ENCODE results near the gene MARCHF3. TPM values are rescaled to one million over a fixed set of nuclear protein-coding genes. Genes with fewer than 3 reads are reported as not detected.
"Not testable (repeated sequence)": the region's sequence is repeated elsewhere in the genome, so short reads cannot be mapped to it uniquely, and the experiment has no call there.

MARCHF3 gene
- total RNA-seq, 1 donor from 2014 or later: 28.1 TPM

DNA sequence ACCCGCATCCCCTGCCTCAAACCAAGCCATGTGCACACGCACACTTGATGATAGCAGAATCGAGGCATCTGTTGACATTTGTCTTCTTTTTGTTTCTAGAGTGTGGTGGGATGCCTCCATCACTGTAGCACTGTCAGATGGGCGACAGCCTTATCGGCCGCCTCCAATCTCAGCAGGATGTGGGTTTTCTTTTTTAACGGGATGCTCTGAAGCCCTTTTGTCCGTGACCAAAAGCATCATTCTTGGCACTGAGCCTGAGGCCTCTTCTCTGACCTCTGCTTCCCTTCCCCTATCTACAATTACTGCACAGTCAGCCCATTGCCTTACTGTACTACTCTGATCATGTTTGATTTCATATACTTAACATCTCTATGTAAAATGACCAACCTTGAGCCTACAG is 175.1 kb downstream of the MARCHF3 start:
- DNase-seq (ENCODE audit: low spot score in 2 of 2) (no peak), FAIRE-seq (no peak)

DNA sequence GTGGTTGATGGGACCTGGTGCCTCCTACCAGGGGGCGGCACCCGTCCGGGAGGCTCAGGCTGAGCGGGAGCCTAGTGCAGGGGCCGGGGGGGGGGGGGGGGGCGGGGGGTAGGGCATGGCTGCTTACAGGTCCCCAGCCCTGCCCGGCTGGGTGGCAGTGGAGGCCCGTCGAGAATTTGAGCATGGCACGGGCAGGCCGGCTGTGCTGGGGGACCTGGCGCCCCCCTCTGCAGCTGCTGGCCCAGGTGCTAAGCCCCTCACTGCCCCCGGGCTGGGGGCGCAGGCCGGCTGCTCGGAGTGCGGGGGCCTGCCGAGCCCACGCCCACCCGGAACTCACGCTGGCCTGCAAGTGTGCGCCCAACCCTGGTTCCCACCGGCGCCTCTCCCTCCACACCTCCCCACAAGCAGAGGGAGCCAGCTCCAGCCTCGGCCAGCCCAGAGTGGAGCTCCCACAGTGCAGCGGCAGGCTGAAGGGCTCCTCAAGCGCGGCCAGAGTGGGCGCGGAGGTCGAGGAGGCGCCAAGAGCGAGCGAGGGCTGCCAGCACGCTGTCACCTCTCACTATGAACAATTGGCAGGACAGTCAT is 175.7 kb downstream of the MARCHF3 start:
- DNase-seq (ENCODE audit: low spot score in 2 of 2) (no peak), FAIRE-seq (no peak)

DNA sequence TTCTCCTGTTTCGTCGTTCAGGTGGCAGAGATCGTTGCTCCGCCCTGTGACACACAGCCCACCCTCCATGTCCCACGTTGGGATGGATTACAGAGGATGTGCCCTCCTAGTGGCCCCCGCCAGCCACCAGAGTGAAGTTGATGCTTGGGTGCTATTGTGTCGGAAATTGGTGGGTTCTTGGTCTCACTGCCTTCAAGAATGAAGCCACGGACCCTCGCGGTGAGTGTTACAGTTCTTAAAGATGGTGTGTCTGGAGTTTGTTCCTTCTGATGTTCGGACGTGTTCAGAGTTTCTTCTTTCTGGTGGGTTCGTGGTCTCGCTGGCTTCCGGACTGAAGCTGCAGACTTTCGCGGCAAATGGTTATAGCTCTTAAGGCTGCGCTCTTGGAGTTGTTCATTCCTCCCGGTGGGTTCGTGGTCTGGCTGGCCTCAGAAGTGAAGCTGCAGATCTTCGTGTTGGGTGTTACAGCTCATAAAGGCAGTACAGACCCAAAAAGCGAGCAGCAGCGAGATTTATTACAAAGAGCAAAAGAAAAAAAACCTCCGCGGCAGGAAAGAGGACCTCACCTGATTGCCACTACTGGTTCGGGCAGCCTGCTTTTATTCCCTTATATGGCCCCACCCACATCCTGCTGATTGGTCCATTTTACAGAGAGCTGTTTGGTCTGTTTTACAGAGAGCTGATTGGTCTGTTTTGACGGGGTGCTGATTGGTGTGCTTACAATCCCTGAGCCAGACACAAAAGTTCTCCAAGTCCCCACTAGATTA is 176.6 kb downstream of the MARCHF3 start:
- not testable (repeated sequence) for FAIRE-seq; DNase-seq (ENCODE audit: low spot score in 2 of 2)

GRCh38 chr5:126852841-126853271 is 177.5 kb downstream of the MARCHF3 start:
- DNase-seq (ENCODE audit: low spot score in 2 of 2): no peak
- FAIRE-seq: no peak

DNA sequence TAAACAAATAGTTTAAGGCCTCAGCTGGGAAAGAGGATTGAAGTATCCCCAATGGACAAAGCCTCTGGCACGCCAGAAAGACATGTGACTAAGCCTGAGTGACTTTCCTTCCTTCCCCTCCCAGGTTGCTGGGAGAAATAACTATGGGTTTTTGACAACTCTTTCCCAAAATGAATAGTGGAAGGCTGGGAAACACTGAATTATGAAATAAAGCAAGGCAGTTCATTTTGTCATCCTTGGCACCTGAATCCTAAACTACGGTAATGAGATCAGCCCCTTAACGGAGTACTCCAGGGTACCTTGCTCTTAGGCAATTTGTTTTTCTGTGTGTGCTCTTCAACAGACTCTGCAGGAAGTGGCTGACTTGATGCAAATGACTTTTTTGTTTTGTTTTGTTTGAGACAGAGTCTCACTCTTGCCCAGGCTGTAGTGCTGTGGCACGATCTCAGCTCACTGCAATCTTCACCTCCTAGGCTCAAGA is 178.2 kb downstream of the MARCHF3 start:
- DNase-seq (ENCODE audit: low spot score in 2 of 2): no peak
- no peak for FAIRE-seq

DNA sequence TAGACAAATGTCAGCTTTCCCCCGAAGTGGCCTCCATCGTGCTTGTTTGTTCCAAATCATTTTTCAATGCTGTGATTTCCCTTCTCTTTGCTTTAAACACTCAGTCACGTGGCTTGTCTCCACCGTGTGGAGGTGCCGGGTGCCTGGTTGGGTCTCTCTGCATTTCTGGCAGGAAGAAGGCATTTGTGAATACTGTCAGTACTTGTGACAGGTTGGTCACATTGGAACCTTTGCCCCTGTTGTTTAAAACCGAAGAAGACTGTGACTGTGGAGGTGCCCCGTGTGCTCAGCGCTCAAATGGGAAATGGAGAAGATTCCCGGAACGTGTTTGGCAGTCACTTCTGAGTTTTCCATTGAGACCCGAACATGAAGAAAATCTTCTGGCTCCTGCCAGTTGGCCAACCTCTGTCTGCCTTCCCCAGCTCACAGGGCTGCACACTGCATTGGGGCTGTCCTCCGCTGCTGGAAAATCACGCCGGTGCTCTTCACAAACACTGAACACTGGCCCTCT is 178.8 kb downstream of the MARCHF3 start:
- no peak for FAIRE-seq

GRCh38 chr5:126849101-126849678 is 181.2 kb downstream of the MARCHF3 start:
- FAIRE-seq (no peak), DNase-seq (ENCODE audit: low spot score in 2 of 2) (no peak)

More for the DNA sequence above, 178.8 kb downstream of the MARCHF3 start:
- no peak for DNase-seq (ENCODE audit: low spot score in 2 of 2)

- no peak for FAIRE-seq
- DNase-seq (ENCODE audit: low spot score in 2 of 2): no peak
Observed at GRCh38 chr5:126848253-126848652, 182.1 kb downstream of the MARCHF3 start.

DNA sequence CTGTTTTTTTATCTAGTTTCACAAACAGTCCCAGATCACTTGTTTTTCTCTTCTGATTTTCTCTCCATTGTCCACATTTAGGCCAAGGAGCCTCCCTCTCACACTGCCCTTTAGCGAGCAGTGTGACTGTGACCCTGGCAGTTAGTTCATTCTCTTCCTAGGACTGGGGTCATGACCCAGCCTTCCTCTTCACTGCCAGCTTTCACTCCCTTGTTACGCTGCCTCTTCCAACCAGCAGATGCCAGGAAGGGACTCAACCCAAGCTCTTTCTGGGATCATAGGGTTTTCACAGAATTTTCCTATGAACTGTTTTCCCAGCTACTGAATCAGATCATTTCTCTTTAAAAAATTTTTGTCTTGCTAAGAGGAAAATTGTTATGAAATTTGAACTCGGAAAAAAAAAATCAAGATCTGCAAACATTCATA is 182.5 kb downstream of the MARCHF3 start:
- FAIRE-seq: no peak

DNA sequence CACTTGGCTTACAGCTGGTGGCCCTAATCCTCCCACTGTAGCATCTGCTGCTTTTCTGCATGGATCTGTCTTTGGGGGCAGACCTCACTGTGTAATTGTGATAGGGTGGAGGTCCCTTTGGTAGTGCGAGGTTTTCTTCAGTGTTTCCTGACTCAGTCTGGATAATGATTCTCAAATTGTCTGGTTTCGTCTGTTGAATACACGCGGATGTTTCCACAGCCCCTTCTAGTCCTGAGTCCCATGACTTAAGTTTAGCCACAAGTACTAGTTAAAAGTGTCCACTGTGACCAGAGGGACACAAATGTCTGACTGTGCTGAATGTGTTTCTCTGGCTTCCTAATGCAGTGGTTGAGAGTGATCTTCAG is 182.9 kb downstream of the MARCHF3 start:
- FAIRE-seq (no peak), DNase-seq (ENCODE audit: low spot score in 2 of 2) (no peak)

More for the DNA sequence above, 182.5 kb downstream of the MARCHF3 start:
- DNase-seq (ENCODE audit: low spot score in 2 of 2): no peak

DNA sequence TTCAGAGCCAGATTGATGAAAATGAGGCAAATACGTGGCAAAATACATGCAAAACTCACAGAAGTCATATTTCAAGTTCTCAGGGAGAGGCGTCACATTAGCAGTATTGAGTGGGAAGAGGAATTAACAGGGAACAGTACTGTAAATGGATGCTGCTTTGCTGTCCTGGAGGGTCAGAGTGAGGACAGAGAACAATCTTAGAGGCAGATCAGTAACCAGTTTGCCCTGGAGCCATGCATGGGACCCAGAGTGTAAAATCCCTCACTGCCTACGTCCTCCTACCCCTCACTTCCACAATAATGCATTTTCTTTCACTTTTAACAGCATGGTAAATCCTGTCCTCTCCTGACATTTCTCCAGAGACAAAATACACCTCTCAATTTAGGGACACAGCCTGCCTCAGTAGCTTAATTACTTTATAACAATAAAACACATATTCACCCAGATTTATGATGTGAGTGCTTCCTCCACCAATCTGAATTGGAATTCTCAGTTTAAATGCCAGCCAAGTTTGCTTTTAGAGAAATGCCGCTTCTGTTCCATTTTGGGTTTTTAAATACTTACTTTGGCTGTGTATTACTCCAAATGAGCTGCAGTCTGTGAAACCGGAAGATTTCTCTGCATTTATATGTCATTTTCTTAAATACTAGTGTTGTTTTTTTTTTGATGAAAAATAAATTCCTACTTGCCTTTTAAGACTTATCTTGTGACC is 183.5 kb downstream of the MARCHF3 start:
- no peak for DNase-seq (ENCODE audit: low spot score in 2 of 2)
- FAIRE-seq: no peak

- DNase-seq (ENCODE audit: low spot score in 2 of 2): no peak
- no peak for FAIRE-seq
Observed at GRCh38 chr5:126846344-126846743, 184.0 kb downstream of the MARCHF3 start.

DNA sequence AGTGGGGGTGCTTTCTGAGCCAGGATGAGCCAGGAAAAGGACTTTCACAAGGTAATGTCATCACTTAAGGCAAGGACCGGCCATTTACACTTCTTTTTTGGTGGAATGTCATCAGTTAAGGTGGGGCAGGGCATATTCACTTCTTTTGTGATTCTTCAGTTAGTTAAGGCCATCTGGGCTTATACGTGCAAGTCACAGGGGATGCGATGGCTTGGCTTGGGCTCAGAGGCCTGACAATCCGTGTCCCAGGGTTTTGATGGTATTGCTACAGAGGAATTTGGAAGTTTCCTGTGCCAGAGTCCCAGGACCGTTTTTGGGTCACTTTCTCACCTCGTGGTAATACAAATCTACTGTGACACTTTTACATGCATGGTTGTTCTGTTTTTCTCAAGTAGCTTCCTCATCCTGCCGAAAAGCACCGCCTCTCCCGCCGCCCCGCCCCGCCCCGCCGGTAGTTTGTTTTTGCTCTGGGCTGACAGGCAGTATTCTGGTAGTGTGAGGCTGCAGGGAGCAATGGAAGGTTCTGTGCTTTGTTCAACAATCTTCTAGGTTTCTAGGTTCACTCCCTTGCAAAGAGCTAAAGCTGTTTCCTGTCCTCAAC is 184.8 kb downstream of the MARCHF3 start:
- FAIRE-seq; DNase-seq (ENCODE audit: low spot score in 2 of 2): not testable (repeated sequence)

DNA sequence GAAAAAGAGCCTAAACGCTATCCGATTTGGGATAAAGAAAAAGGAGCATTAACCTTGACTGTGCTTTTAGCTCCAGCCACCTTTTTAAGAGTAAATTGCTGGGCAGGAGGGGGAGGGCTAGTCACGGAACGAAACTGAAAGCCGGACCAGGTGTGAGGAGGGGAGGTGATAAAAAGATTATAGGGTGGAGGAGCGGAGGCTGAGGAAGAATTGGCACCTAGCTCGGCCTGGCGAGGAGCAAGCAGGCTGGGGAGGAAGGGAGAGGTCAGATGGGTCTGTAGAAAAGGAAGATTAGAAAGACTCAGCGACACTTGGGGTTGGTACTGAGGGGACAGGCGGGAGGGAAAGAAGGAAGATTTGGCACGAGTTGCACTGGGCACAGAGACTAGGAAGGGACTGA is 187.0 kb downstream of the MARCHF3 start:
- not testable (repeated sequence) for FAIRE-seq; DNase-seq (ENCODE audit: low spot score in 2 of 2)

GRCh38 chr5:126839407-126839806 is 191.0 kb downstream of the MARCHF3 start:
- not testable (repeated sequence) for DNase-seq (ENCODE audit: low spot score in 2 of 2); FAIRE-seq

DNA sequence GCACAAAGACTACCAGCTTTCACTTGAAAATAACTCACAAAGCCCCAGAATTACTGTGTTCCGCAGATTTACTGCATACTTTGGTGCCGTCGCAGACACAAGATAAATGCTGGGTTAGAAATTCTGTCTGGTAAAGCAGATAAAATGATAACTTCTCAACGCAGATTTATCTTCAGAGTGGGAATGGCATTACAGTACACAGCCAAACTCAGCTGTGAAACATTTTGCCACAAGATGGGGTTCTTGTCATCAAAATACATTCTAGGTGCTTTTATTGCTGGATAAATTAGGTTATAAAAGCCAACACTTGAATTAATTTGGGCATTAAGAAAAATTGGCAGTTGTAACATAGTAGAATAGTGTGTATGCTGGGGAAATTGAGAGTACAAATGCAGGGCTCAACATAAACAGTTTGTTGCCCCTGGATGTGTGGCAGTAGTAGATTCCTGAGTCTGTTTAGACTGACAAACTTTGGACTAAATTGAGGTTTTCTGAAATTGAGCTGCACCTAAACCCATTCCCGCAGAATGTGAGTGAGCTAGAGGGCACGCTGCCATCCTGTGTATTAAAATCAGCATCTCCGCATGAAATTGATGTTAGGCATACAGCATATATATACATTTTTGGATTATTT is 192.3 kb downstream of the MARCHF3 start:
- DNase-seq (ENCODE audit: low spot score in 2 of 2) (no peak), FAIRE-seq (no peak)

- FAIRE-seq: no peak
- DNase-seq (ENCODE audit: low spot score in 2 of 2): no peak
Observed at GRCh38 chr5:126837242-126837641, 193.1 kb downstream of the MARCHF3 start.

DNA sequence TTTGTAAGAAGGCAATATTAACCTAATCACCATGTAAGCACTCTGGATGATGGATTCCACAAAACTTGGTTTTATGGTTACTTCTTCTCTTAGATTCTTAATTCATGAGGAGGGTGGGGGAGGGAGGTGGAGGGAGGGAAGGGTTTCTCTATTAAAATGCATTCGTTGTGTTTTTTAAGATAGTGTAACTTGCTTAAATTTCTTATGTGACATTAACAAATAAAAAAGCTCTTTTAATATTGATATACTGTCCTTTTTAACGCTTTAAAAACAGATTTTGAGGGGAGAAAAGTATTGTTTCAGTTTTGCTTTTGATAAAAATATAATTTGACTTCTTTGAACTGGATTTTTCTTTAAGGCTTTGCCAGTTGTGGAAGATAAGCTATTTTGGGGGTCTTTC is 193.6 kb downstream of the MARCHF3 start:
- DNase-seq (ENCODE audit: low spot score in 2 of 2): no peak

DNA sequence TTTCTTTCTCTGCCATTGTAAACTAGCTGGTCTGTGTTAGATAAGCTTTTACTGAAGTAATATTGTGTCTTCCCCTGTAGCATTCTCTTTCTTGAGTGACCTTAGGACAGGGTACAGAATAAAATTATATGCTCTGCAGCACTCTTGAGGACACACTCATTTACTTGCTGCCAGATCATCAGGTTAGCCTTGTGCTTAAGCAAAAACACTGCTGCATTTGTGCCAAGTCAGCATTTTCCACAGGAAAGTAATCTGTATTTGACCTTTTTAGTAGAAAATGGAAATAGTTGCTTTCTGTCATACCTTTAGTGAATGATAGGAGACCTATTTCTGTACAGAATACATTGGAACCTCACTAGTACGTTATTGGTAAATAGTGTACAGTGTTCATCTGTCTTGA is 199.2 kb downstream of the MARCHF3 start:
- no peak for DNase-seq (ENCODE audit: low spot score in 2 of 2)
- FAIRE-seq: no peak

More for the DNA sequence above, 193.6 kb downstream of the MARCHF3 start:
- FAIRE-seq: no peak

DNA sequence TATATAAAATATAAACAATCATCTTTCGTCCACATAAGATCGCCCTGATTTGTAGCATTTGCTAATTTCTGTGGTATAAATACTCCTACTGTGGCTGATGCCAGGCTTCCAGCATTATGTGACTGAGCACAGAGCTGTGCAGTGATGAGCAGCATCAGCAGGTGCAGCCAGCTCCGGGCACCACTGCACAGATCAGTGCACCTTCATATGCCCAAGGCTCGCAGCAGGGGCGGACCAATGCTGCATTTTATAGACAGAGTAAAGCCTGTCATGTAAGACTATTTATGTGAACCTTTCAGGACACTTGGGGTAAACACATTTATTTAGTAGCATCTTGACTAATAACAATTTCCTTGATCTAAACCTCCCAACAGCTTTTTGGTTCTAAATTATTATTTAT is 200.3 kb downstream of the MARCHF3 start:
- DNase-seq (ENCODE audit: low spot score in 2 of 2): no peak
- no peak for FAIRE-seq

Measured in frontal cortex (tissue), 4 donors.